HG02642 (cell line): ENCODE data around the gene IBA57.

Experiments used
- ATAC-seq: cut with Tn5 transposase; IDR thresholded peaks from one replicate; pipeline ENCODE4 v1.9.1; 2021; ENCODE audit warnings: mild to moderate bottlenecking; ENCODE audit not compliant: unreplicated experiment, poor library complexity

The IBA57 gene

DNA sequence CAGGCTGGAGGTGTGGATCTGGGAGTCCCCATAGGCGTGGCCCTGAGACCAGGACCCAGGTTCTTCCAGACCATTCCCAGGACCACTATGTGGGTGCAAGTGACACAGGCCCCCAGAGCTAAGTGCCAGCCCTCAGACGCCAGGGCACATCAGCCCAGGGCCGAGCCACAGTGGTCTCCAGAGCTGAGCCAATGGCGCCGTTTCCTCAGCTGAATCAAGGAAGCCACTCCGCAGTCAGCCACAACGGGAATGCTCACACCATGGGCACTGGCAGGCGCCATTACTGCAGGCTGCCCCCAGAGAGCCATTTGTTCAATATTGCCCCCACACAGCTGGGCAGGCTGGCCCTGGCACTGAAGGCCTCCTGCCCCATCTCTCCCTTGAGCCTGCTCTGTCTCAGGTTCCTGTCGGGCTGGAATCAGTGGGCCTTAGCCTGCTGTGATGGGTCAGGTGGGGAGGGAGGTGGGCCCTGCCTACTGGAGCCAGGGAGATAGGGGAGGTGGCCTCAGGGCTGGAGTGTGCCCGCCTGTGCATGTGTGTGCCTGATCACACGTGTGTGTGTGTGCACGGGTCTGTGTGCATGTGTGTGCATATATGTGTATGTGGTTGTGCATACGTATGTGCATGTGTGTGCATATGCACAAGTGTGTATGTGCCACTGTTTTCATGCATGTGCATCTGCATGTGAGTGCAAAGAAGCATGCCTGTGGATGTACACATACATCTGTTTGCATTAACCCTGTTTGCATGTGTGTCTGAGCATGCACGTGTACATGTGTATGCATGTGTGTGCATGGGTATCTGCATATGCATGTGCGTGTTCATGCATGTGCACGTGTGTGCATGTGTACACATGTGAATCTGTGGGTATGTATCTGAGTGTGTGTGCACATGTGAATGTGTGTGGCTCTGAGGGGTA is 9.7 kb upstream of the IBA57 start:
- no peak for ATAC-seq

DNA sequence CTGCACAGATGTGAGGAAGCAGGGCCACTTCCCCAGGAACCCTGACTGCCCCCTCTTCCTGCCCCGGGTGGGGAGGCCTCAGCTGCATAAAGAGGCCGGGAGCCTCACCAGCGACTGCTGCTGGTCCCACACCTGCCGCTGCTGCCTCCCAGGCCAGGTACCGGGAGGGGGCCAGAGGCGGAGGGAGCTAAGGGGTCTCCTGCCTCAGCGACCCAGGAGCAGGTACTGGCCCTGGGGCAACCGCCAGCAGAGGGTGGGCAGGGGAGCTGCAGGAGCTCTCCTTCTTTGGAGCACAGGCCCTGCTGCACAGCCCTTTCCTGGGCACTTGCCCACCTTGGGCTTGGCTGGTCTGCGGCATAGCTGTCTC is 9.1 kb upstream of the IBA57 start:
- no peak for ATAC-seq

DNA sequence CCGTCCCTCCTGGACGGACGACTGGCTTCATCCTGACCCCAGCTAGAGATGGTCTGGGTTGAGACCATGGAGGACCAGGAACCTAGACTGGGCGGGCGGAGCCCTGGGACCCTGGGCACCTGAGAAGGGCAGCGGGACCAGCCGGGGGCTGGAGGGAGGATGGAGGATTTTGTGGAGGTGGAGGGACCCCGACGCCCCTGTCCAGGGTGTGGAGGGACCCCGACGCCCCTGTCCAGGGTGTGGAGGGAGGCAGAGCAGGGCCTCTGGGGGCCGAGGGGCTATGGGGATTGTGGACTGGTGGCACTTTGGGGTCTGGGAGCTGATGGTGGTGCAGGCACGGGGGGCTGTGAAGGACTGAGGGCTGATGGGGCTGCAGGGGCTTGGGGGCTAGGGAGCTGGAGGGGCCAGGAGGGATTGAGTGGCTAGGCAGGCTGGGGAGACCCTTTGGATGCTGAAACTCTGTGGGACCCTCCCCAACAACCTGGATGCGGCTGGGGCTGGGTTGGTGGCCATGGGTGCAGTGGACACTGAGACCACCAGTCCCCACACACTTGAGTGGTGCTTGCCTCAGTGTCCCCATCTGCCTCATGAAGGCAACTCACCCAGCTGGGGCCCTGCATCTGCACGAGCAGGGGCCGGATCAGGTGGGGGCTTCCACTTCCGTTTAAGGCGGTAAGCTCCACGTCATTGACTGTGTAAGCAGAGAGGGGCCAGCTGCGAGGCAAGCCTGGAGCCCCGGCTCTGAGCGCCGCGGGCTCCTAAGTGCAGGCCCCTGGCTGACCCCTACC is 8.5 kb upstream of the IBA57 start:
- no peak for ATAC-seq

DNA sequence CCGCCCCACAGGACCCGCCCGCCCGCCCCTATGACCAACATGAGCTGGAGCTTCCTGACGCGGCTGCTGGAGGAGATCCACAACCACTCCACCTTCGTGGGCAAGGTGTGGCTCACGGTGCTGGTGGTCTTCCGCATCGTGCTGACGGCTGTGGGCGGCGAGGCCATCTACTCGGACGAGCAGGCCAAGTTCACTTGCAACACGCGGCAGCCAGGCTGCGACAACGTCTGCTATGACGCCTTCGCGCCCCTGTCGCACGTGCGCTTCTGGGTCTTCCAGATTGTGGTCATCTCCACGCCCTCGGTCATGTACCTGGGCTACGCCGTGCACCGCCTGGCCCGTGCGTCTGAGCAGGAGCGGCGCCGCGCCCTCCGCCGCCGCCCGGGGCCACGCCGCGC is 7.9 kb upstream of the IBA57 start:
- no peak for ATAC-seq

DNA sequence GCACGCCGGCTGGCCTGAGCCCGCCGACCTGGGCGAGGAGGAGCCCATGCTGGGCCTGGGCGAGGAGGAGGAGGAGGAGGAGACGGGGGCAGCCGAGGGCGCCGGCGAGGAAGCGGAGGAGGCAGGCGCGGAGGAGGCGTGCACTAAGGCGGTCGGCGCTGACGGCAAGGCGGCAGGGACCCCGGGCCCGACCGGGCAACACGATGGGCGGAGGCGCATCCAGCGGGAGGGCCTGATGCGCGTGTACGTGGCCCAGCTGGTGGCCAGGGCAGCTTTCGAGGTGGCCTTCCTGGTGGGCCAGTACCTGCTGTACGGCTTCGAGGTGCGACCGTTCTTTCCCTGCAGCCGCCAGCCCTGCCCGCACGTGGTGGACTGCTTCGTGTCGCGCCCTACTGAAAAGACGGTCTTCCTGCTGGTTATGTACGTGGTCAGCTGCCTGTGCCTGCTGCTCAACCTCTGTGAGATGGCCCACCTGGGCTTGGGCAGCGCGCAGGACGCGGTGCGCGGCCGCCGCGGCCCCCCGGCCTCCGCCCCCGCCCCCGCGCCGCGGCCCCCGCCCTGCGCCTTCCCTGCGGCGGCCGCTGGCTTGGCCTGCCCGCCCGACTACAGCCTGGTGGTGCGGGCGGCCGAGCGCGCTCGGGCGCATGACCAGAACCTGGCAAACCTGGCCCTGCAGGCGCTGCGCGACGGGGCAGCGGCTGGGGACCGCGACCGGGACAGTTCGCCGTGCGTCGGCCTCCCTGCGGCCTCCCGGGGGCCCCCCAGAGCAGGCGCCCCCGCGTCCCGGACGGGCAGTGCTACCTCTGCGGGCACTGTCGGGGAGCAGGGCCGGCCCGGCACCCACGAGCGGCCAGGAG is 7.2 kb upstream of the IBA57 start:
- ATAC-seq = no peak

DNA sequence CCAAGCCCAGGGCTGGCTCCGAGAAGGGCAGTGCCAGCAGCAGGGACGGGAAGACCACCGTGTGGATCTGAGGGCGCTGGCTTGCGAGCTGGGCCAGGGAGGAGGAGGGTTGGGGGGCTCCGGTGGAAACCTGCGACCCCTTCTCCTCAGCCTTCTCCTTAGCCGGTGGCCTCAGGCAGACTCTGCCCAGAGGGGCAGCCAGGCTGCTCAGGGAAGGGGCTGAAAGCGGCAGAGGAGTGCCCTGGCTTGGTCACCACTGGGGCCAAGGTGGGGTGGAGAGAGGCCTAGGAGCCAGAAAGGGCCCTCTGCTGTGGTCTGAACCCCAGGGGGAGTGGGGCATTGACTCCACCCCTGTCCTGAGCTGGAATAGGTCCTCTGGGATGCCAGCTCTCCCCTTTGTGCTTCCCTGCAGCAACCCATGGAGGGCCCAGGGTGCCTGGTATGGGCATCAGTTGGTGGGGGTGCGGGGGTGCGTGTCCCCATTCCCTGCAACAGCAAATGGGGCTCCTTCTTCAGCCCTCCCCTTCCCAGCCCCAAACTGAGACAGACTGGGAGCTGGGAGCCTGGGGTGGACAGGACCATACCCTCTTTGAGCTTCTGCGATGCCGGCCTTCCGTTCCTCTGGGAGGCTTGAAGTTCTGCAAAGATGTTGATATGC is 6.5 kb upstream of the IBA57 start:
- no peak for ATAC-seq

DNA sequence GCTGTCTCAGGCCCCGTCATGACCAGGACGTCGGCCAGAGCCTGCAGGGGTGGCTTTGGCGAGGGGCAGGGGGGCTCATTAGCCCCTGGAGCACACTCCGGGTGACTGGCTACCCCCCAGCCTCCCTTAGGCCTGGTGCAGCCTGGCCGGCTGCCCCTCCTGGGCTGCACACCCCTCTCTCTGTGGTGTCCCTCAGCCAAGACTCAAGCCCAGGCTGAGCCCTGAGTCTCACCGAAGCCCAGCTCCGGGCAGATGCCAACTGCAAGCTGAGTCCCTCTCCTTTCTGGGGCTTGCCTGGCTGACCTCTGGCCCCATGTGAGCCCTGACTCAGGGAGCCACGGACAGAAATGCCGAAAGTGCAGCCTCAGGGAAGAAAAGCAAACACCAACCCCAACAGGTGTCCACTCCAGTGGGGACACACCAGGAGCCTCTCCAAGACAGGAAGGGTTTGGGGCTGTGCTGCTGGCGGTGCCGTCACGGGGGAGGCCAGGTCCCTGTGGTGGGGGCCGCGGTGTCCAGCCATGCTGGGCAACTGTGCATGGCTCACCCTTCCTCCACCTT is 5.3 kb upstream of the IBA57 start:
- no peak for ATAC-seq

DNA sequence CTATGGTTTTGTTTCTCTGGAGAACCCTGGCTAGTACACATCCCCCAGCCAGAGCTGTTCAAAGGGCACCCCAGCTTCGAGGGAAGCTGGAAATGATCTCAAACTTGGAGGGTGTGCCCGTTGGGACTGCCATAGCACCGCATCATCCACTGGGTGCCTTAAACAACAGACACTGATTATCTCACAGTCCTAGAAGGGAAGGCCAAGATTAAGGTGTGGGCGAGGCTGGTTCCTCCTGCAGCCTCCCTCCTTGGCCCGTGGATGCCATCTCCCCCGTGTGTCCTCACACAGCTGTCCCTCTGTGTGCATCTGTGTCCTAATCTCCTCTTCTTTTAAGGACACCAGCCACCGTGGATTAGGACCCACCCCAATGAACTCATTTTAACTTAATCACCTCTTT is 4.2 kb upstream of the IBA57 start:
- ATAC-seq = no peak

DNA sequence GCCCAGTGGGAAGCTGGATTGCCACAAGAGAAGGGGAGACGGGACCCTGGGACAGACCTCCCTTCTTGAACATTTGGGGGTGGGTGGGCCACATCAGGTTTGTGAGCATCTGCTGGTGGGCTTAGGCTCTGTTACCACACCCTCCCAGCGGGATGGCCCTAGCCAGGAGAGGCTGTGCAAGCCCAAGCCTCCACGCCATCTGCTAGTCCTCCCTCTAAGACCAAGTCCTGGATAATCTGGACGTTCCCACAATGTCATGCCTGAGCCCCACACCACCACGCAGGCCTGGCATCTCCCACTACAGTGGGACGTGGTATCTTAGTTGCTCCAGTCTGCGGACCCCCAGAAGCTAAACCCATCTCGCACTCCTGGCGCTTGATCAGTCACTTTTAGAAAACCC is 3.7 kb upstream of the IBA57 start:
- no peak for ATAC-seq

DNA sequence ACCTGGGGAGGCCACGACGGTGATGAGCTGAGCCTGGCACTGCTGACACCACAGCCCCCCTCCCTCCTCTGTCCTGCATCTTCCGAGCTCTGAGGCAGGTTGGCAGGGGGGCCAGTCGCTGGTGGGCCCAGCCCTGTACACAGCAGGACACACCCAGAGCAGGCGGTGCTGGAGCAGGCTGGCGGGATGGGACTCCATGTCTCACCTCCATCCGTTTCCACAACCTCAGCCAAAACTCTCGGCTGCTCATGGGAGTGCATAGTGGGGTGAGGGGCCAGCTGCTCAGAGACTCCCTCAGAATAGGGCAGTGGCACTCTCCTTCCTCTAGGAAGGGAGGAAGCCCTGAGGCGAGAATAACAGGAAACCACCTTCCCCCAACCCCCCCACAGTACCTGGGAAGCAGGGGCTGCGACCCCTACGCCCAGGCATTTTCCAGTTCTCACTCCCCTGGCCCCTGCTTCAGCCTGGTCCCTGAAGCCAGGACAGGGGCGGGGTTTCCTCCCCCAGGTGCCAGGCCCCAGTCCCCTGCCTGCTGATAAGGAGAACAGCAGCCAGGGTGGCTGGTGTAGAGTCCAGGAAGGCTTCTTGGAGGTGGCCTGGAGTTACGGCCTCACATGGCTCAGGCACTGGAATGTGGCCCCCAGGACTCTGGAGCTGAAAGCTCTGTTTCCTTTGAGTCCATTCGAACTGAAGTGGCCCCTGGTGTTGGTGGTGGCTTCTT is 3.2 kb upstream of the IBA57 start:
- no peak for ATAC-seq

DNA sequence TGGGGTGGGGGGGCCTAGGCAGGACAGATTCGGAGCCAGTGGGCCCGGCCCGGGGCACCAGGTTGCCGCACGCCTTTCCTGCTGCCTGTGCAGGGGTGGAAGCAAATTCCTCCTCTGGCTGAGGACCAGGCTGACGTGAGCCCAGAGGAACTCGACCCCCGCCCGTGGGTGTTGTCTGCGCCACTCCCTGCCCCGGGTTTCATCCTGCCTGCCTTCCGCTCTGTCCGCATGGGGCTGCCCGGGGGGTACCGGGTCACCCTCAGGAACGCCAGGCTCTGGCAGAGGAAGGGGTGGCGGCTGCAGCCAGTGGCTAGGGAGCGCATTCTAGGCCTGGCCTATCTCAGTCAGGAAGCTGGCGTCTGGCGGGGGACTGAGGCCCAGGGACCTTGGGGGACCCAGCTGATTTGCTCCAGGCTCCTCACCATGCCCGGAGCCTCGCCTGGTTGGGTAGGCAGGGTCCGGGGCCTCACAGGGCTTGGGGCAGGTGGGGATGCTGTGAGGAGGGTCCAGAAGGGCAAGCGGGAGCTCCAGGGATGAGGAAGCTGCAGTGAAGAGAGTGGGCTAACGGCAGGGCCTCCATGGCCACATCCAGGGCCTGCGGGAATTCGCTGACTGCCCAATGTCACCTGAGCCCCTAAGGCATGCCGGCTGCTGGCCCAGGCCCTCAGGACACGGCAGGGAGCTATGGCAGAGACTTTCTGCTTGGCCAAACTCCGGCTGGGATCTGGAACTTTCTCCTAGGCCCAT is 2.4 kb upstream of the IBA57 start:
- no peak for ATAC-seq

DNA sequence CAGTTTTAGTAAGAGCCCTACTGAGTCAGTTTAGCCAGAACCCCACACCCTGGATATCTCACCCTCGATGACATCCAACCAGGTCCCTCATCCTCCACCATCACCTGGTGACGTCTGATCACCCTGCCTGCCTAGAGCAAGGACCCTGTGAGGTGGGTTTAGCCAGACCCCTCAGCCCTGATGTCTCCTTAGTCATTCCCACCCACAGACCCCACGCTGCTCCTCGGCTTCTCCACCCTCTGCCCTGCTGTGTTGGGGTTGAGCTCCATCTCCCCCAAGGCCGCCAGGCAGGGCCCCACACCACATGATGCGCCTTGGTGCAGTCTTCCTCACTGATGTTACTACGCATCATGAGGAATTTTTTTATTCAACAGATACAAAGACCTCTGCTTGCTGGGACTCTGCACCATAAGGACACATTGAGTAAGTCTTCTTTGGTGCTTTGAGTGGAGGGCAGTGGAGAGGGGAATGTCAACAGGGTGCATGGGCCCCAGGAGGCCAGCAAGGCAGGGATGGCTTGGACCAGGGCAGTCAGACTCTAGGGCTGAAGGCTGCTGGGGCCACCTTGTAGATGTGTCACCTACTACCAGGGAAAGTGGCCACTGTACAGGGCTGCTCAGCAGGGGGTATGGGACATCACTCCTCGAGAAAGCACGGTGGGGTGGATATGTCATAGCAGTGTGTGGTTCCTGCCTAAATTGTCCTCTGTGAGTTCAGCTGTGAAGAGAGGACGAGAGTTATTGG is 1.7 kb upstream of the IBA57 start:
- ATAC-seq = no peak

DNA sequence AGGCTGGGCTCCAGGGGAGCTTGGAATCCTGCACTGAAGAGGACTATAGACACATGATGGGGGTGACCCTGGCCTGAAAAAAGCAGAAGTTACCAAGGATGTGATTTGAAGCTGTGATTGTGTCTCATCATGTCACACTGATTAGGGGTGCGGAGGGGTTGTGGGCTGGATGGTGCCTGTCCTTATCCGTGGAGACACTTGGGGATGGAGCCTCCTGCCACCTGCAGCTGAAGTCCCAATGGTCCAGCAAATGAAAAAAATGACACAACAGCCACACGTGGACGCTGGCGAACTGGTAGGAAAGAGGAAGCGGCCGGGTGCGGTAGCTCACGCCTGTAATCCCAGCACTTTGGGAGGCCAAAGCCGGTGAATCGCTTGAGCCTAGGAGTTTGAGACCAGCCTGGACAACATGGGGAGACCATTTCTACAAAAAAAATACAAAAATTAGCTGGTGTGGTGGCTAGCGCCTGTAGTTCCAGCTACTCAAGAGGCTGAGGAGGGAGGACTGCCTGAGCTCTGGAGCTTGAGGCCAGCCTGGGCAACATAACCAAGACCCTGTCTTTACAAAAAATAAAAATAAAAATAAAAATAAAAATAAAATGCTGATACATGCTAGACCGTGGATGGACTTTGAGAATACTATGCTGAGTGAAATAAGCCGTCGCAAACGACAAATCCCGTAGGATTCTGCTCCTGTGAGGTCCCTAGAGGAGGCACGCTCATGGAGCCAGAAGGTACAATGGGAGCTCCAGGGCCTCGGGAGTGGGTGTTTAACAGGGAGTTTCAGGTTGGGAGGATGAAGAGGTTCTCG is 838 bp upstream of the IBA57 start:
- ATAC-seq = no peak

DNA sequence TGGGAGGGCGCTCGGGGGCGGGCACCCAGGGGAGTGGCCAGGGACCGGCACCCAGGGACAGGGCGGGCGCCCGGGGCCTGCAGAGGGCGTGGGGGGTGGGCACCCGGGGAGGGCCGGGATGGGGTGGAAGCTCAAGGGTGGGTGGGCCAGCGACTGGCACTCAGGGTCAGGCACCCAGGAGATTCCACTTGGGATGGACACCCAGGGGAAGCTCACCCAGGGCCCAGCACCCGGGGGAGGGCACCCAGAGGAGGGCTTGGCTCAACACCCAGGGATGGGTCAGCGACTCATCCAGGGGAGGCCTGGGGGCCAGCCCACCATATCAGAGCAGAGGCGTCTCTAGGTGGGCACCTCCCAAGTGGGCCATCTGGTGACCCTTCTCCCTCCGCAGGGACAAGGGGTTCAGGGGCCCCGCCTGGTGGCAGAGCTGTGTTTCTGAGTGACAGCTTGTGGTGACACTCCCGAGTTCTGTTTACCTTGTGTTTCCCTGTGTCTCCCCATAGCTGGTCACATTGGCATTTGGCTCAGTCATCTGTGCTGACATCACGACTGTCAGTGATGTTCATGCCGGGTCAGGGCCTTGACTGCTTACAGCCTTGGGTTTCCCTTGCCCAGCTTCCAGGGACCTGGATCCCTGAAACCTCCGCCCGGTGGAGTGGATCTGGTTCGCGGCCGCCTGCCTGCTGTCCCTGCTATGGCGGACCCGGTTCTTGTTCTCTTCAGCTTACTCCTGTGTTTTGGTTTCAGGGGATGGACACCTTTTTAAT is 749 bp downstream of the IBA57 start:
- ATAC-seq = peak; percentile 14

DNA sequence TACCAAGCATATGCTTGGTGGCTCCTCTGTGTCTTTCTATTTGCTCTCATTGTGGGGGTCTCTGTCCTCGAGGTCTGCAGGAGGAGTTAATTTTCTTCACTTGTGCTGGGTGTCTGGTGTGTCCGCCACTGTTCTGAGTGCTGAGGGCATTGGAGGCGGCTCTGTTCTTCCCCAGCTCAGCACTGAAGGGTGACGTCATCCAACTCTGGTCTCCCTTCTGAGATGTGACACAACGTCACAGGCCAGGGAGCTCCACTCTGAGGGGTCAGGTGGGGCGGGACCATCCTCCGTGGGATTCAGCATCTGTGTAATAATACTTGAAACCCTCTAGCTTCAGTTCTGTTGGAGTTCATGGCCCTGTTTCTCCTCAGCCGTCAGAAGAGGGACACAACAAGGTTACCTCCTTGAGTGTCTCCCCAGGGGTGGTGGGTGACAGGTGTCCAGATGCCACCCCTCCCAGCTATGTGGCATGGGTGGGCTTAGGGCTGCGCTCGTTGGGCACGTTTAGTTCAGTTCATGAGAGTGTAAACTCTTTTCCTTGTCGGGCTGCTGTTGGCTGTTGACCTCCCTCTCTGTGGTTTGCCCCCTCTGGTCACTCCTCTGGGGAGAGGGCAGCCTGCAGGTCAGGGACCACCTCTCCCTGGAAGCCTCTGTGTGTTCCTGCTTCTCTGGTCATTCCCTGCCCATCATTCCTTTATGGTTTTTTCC is 3.1 kb downstream of the IBA57 start:
- no peak for ATAC-seq

DNA sequence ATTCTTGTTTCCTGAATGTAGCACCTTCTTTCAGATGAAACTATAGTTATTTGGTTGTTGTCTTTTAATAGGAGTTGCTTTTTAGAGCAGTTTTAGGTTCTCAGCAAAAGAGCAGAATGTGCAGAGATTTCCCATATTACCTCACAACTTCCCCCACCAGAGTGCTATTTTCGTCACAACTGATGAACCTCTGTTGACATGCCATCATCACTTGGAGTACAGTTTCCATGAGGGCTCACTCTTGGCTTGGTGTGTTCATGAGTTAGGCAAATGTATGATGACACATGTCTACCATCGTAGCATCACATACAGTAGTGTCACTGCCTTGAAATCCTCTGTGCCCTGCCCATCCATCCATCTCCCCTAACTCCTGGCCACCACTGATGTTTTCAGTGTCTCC is 3.7 kb downstream of the IBA57 start:
- no peak for ATAC-seq
